ENCODE data around the gene COL4A3.
A peak's percentile ranks its signal among the peaks of the same experiment; 100 is the strongest.

Gene COL4A3

GRCh38 chr2:227296671-227297405 is 132.4 kb downstream of the COL4A3 start:
- no peak for DNase-seq

GRCh38 chr2:227301523-227301922 is 137.1 kb downstream of the COL4A3 start:
- no peak for DNase-seq

GRCh38 chr2:227308784-227309183 is 144.4 kb downstream of the COL4A3 start:
- DNase-seq: no peak

- DNase-seq: no peak
Measured at GRCh38 chr2:227310756-227311110, 146.3 kb downstream of the COL4A3 start.

- no peak for DNase-seq
Measured at GRCh38 chr2:227311861-227312506, 147.6 kb downstream of the COL4A3 start.

- no peak for DNase-seq
Measured at GRCh38 chr2:227312579-227312978, 148.2 kb downstream of the COL4A3 start.

GRCh38 chr2:227313310-227313709 is 148.9 kb downstream of the COL4A3 start:
- DNase-seq: no peak

GRCh38 chr2:227317834-227318233 is 153.4 kb downstream of the COL4A3 start:
- no peak for DNase-seq

GRCh38 chr2:227320305-227321094 is 156.1 kb downstream of the COL4A3 start:
- no peak for DNase-seq

GRCh38 chr2:227322530-227323205 is 158.2 kb downstream of the COL4A3 start:
- no peak for DNase-seq

GRCh38 chr2:227323818-227324217 is 159.4 kb downstream of the COL4A3 start:
- no peak for DNase-seq

GRCh38 chr2:227324642-227324994 is 160.2 kb downstream of the COL4A3 start:
- peak; percentile 89 for DNase-seq

- DNase-seq: peak; percentile 97
Measured at GRCh38 chr2:227324995-227325838, 160.8 kb downstream of the COL4A3 start, which contains the start of gene MFF. MFF (plus strand) TSS chr2:227325251; CDS start chr2:227330666, 5,415 bp downstream.

- DNase-seq: peak; percentile 50
Measured at GRCh38 chr2:227325839-227326195, 161.4 kb downstream of the COL4A3 start.

- no peak for DNase-seq
Measured at GRCh38 chr2:227326783-227327182, 162.4 kb downstream of the COL4A3 start.

- no peak for DNase-seq
Measured at GRCh38 chr2:227335713-227336112, 171.3 kb downstream of the COL4A3 start.

- DNase-seq: no peak
Measured at GRCh38 chr2:227337442-227337841, 173.0 kb downstream of the COL4A3 start.

- no peak for DNase-seq
Measured at GRCh38 chr2:227339098-227339599, 174.7 kb downstream of the COL4A3 start.

- no peak for DNase-seq
Measured at GRCh38 chr2:227340106-227340505, 175.7 kb downstream of the COL4A3 start.

- DNase-seq: no peak
Measured at GRCh38 chr2:227341553-227341952, 177.1 kb downstream of the COL4A3 start.

- DNase-seq: peak; percentile 37
Measured at GRCh38 chr2:227344231-227344630, 179.8 kb downstream of the COL4A3 start.

- DNase-seq: no peak
Measured at GRCh38 chr2:227347117-227347516, 182.7 kb downstream of the COL4A3 start.
